GM19438 (cell line): Measurements from ENCODE around the gene DCAF11.
A peak's percentile ranks its signal among the peaks of the same experiment; 100 is the strongest.

Experiments
- ATAC-seq: cut with Tn5 transposase; IDR thresholded peaks from one replicate; pipeline ENCODE4 v1.9.1; 2021; ENCODE audit warnings: low read depth; ENCODE audit not compliant: unreplicated experiment

Gene DCAF11

GRCh38 chr14:24136684-24137528 is 22.3 kb downstream of the DCAF11 start:
- no peak for ATAC-seq

DNA sequence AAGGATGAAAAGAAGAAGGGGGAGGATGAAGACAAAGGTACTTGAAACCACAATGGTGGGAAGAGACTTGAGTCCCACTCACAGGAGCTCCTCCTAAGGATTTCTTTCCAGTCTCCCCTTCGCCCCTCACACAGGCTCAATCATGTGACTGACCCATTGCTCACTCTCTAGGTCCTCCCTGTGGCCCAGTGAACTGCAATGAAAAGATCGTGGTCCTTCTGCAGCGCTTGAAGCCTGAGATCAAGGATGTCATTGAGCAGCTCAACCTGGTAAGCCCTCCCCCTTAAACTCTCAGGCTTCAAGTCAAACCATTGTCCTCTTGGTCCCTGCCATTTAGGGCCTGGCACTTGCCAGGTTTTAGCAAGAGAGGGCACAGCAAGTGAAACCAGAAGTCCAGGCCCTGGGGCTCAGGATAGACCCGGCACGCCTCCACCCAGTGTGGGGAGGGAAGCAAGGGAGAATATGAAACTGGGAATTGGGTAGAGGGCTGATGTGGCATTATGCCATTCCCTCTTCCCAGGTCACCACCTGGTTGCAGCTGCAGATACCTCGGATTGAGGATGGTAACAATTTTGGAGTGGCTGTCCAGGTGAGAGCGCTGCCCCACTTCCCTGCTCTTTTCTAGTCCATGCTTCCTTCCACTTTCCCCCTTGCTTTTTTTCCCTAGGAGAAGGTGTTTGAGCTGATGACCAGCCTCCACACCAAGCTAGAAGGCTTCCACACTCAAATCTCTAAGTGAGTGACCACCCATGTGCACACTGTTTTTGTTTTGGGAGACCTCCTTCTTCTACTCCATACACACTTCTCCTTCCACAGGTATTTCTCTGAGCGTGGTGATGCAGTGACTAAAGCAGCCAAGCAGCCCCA is 23.2 kb downstream of the DCAF11 start:
- ATAC-seq = no peak

GRCh38 chr14:24138396-24139271 is 24.1 kb downstream of the DCAF11 start:
- ATAC-seq = no peak

DNA sequence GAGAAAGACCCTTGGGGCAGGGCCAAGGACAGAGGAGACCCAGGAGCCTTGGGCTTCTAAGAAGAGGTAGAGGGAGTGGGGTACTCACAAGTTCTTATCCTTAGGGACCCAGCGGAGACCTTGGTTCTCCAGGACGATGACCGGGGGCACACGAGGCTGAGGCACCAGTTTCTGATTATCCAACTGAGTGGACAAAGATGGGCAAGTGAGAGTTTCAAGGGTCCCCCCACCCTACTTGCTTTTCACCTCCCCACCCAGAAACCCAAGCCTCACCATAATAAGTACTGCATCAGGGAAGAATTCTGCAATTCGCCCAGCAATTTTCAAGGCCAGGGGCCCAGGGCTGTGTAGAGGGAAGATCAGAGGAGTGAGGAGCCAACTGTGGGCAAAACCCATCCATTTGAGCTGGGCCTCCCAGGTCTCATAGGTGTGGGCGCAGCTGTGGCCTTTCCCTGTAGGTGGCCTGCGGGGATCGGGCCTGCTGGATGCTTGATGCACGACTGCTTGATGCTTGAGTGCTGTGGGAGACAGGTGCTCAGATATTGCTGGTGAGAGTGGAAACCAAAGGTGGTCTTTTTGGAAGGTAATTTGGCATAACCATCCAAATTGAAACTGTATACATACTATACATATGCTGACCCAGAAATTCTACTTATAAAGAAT is 24.8 kb downstream of the DCAF11 start:
- no peak for ATAC-seq

DNA sequence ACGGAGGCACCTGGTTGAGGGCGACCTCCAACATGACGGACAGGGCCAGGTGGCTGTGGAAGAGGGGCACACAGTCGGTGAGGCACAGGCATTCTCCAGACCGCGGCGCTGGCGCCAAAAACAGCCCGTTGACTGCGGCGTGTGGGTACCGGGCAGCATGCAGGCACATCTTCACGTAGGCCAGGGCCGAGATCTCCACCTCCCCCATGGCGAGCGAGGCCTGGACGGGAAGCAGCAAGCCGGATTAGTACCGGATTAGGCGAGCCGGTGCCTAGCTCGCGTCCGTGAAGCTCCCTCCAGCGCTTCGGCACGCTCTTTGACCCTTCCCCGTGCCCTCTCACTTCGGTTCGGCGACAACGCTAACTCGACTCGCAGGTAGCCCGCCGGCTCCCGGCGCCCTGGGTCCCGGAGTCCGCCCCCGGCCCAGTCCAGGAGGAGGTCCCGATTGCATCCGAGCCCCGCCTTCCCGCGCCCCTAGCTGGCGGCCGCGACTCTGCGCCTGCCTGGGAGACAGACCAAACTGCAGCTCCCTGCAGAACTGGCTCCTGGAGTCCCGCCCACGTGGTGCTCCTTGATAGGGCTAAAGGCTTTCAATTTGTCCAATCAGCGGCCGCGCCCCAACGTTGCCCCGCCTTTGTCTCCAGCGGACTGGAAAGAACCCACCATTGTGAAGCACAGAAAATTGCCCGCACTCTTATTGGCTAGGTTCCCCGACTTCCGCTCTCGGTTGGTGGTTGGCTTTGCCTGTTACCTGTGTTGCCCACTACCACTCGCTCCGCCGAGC is 26.7 kb downstream of the DCAF11 start, which contains the start of gene EMC9:
Gene EMC9 (minus strand): TSS at position 495 of the 784 bp plus-strand sequence. CDS start 287 bp downstream, at position 208.
- ATAC-seq = peak; percentile 87

GRCh38 chr14:24143511-24143910 is 28.9 kb downstream of the DCAF11 start:
- no peak for ATAC-seq

DNA sequence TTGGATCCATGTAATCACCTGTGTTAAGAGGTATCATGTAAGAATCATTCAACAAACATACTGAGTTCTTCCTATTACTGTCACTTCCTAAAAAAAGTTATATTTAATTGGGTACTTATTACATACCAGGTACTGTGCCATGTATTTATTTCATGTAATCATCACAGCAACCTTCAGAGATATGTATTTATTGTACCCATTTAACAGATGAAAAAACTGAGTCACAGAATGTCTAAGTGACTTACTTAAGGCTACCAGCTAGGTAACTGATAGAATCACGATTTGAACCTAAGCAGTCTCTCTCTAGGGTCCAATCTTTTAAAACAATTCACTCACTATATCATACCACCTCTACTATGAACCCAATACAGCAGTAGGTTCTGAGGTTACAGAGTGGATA is 29.9 kb downstream of the DCAF11 start:
- ATAC-seq = no peak

DNA sequence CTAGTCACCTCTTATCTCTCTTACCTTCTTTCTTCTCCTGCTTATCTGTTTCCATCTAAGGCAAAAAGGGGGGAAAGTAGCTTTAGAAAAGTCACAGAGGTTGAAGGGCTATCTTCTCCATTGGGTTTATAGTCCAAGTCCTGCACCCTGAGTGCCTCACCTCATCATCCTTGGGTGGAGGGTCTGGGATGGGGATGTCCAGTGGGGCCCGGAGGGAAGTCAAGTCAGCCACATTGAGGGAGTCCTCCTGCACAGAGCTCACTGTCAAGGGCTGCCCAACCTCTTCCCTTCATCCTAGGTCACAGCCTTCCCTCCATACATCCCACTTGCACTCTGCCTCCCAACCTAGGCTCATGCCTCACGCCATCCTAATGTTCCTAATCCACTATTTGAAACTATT is 30.6 kb downstream of the DCAF11 start:
- ATAC-seq = no peak

GRCh38 chr14:24145690-24146452 is 31.3 kb downstream of the DCAF11 start:
- ATAC-seq = no peak

DNA sequence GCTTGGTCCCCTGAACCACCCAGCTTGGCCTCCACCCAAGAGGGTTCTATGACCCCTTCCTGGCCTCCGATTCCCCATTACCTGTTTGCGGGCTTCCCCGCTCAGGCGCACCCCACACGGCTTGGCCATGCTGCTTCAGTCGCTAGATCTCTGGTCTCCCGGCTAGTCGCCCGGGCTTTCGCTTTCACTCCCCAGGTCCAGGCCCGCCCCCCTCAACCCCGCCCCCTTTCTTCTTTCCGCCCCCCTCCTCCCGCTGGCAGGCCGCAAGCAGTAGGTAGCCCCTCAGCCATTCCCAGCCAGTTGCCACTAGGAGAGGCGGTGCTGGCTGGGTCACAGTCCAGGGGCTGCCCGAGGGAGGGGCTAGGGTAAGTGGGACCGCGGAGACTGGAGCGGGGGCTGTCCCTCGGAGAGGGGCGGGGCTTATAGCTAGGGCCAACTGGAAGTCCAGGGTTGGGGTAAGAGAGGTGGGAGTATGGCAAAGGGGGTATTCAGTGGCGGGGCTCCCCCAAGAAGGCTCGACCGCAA is 31.9 kb downstream of the DCAF11 start, which contains the start of gene PSME2:
Gene PSME2 (minus strand): TSS at position 158 of the 525 bp plus-strand sequence. CDS start 29 bp downstream, at position 129.
- ATAC-seq = peak; percentile 59

GRCh38 chr14:24146978-24147760 is 32.6 kb downstream of the DCAF11 start, which contains the start of gene RNF31:
Gene RNF31, plus strand, starts transcription at chr14:24147498. Its CDS starts 201 bp downstream, at chr14:24147699.
- peak; percentile 82 for ATAC-seq

- ATAC-seq = no peak
Measured at GRCh38 chr14:24147761-24148428, 33.3 kb downstream of the DCAF11 start.

DNA sequence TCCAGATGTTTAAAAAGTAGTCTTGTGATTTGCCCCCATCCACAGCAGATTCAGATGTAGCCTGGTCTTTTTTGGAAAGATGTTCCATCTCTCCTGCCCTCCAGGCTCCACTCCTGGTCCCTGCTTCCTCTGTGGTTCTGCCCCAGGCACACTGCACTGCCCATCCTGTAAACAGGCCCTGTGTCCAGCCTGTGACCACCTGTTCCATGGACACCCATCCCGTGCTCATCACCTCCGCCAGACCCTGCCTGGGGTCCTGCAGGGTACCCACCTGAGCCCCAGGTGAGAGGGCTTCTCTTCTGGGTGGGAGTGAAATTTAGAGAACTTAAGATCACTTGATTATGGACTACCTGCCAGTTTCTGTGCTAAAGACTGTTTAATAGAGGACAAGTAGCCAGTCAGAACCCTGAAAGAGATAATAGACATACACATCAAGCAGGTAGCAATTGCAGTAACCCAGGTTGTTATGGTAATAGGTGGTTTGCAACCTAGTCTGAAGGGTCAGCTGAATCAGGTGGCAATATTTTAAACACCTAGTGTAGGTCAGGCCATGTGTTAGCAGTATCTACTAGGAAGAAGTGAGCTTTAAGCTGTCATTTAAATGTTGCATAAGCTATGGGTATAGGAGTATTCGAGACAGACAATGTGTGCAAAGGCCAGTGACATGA is 34.9 kb downstream of the DCAF11 start:
- no peak for ATAC-seq

DNA sequence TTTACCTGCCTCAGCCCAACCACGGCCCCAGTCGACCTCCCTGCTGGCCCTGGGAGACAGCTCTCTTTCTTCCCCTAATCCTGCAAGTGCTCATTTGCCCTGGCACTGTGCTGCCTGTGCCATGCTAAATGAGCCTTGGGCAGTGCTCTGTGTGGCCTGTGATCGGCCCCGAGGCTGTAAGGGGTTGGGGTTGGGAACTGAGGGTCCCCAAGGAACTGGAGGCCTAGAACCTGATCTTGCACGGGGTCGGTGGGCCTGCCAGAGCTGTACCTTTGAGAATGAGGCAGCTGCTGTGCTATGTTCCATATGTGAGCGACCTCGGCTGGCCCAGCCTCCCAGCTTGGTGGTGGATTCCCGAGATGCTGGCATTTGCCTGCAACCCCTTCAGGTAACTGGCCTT is 35.5 kb downstream of the DCAF11 start:
- no peak for ATAC-seq

DNA sequence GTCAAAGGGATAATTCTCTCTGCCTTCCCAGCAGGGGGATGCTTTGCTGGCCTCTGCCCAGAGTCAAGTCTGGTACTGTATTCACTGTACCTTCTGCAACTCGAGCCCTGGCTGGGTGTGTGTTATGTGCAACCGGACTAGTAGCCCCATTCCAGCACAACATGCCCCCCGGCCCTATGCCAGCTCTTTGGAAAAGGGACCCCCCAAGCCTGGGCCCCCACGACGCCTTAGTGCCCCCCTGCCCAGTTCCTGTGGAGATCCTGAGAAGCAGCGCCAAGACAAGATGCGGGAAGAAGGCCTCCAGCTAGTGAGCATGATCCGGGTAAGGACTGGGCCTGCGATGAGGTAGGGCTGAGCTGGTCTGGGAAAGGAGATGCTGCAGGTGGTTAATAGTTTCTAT is 36.0 kb downstream of the DCAF11 start:
- no peak for ATAC-seq

GRCh38 chr14:24150993-24151392 is 36.4 kb downstream of the DCAF11 start:
- no peak for ATAC-seq
